COLO668 (cell line): ENCODE measurements around the gene VTI1B.
"Not testable (repeated sequence)": the region's sequence is repeated elsewhere in the genome, so short reads cannot be mapped to it uniquely, and the experiment has no call there.

Experiments used
- DNase-seq: peaks from one replicate; lab custom pipeline; 2025; ENCODE audit not compliant: unreplicated experiment; lab: John Stamatoyannopoulos, UW

Gene VTI1B

GRCh38 chr14:67633451-67634147 is 40.8 kb downstream of the VTI1B start:
- DNase-seq: no peak

- DNase-seq: no peak
Measured at GRCh38 chr14:67630938-67631337, 43.5 kb downstream of the VTI1B start.

DNA sequence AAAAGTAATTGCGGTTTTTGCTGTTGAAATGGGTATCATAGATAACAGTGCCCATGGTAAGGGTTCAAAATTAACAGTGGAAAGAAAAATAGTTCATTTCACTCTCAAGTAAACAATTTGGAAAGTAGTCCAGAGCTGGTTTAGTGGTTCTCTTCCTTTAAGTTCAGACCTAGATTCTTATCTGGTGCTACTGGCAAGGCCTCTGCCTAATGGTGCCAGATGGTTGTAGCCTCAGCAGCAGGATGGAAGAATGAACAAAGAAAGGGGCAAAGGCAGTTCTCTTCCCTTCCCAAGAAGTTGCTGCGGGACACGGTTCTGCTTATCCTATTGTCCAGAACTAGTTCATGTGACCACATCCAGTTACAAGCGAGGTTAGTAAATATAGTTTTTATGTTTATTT is 44.2 kb downstream of the VTI1B start:
- DNase-seq: no peak

- no peak for DNase-seq
Measured at GRCh38 chr14:67627519-67627918, 46.9 kb downstream of the VTI1B start.

DNA sequence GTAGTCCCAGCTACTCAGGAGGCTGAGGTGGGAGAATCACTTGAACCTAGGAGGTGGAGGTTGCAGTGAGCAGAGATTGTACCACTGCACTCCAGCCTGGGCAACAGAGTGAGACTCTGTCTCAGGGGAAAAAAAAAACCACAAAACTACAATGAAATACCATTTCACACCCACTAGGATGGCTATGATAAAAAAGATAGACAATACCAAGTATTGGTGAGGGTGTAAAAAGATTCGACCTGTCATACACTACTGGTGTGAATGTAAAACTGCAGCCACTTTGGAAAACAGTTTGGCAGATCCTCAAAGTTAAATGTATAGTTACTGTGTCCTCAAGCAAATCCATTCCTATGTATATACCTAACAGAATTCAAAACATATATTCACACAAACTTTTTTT is 48.3 kb downstream of the VTI1B start:
- not testable (repeated sequence) for DNase-seq

DNA sequence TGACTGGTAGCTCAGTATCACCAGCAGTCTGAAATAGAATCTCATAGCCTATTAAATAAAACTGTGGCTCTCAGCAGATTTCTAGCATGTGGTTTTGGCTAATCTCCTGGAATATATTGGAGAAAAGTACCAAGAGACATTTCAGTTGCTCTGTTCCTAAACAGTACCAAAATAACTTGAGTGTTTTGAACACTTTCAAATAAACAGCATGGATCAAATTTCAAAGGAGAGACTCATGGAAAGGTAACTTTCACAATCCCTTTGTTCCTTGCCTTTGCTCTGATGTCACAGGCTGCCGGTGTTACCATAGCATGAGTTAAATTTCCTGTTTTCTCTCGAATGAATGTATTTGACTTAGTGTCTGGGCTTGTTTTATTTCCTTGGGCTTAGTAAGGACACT is 51.3 kb downstream of the VTI1B start:
- no peak for DNase-seq

DNA sequence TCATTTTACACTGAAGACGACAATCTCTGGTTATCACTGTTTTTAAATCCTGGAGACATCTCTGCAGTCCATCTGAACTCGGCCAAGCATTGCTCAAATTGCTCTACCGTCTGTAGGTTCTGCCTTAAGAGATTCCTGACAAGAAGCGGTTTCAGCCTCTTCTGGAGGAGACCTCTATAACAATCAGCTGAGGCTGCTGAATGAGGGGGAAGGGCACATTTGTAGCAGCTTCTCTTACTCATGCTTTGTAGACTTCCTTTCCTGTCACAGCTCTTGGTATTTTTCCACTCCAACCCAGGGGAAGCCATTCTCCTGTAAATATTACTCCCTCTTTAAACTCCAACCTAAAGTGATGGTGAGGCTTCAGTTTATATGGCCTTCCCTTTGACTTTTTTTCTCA is 51.8 kb downstream of the VTI1B start:
- peak; percentile 32 for DNase-seq

DNA sequence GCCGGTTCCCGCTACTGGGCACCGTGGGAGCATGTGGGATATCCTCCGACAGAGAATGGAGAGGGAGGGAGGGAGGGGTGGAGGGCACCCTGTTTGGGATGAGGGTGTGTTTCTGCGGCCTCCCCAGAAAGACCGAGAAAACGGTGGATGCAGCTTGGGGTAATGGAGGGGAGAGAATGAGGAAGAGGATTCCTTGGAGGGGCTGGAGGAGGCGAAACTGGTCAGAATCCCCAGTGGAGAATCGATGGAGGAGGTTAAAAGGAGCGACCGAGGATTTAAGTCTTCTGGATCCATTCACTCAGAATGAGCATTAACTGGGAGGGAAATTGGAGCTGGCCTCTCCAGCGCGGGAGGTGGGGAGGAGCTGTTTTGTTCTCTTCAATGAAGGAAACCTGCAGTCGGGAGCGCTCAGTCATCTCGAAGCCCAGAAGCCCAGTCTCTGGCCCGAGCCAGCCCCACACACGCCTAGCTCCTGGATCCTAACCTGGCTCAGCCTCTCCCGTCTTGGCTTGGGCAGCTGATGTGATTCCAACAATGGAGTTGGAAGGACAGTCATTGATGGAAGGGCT is 54.1 kb downstream of the VTI1B start:
- peak; percentile 55 for DNase-seq

- peak; percentile 100 for DNase-seq
Measured at GRCh38 chr14:67619446-67620216, 54.8 kb downstream of the VTI1B start, which contains the start of gene ARG2. Gene ARG2 (plus strand): TSS chr14:67619920. CDS start chr14:67619978, 58 bp downstream.

DNA sequence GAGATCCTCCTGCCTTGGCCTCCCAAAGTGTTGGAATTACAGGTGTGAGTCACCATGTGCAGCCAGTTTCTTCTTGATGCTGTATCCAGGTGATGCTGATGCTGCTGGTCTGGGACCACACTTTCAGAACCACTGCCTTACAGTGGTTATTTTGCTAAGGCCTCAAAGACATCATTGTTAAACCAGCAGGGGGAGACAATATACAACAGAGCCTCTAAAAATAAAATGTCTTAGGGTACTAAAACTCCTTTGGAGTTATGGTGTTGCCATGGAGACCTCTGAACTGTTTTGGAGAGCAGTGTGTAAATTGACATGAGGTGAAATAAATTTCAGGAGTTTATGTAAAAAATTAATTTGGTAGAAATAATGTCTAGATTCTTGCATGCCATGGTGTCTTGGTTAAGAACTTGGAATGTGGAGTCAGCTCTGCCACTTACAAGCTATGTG is 55.8 kb downstream of the VTI1B start:
- peak; percentile 17 for DNase-seq

DNA sequence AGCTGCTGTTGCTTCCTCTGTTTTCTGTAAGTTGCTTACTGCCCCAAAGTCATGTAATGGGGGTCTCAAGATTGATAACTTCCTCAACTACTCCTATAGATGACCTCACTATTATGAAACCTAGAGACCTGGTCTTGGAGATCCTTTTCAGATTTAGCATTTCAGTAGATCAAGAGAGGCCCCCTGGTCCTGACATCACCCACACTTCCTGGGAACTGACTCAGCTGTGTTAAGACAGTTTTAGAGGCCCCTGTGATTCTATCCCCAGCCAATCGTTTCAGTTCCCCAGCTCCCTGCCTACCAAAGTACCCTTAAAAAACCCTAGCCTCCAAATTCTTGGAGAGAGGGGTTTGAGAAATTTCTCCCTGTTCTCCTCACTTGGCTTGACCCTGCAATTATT is 63.9 kb downstream of the VTI1B start:
- DNase-seq: no peak

GRCh38 chr14:67609642-67610310 is 64.7 kb downstream of the VTI1B start:
- DNase-seq: no peak

DNA sequence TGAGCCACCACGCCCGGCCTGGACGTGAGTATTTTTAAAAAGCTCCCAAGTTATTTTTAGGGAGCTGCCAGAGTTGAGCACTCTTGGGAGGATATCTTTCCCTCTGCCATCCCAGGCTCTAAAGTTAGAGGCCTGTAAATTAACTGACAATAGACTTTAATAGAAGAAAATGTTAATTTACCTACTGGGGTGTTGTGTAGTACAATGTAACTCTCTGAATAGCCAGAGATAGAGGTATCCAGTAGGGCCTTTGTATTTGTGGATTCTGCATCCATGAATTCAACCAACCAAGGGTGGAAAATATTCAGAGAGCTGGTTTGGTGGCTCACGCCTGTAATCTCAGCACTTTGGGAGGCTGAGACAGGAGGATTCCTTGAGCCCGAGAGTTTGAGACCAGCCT is 66.8 kb downstream of the VTI1B start:
- DNase-seq: no peak

DNA sequence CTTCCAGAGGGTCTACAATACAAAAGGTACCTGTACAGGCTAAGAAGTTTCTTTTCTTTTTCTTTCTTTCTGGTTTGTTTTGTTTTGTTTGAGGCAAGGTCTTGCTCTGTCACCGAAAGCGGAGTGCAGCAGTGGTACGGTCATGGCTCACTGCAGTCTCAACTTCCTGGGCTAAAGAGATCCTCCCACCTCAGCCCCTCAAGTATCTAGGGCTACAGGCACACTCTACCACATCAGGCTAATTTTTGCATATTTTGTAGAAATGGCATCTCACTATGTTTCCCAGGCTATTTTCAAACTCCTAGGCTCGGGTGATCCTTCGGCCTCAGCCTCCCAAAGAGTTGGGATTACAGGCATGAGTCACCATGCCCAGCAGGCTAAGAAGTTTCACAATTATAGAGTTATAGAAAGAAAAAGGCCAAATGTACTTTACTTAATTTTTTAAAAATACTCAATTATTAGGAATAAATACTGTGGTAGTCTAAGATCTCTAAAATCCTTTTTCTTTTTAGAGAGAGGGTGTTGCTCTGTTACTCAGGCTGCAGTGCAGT is 71.4 kb downstream of the VTI1B start:
- DNase-seq: no peak

DNA sequence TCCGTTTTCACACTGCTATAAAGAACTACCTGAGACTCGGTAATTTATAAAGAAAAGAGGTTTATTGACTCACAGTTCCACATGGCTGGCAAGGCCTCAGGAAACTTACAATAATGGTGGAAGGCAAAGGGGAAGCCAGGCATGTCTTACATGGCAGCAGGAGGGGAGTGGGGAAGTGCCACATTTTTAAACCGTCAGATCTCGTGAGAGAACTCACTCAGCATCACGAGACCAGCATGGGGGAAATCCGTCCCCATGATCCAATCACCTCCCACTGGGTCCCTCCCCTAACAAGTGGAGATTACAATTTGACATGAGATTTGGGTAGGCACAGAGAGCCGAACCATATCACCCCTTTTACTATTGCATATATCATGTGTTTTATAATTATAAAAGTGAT is 72.4 kb downstream of the VTI1B start:
- no peak for DNase-seq

- not testable (repeated sequence) for DNase-seq
Measured at GRCh38 chr14:67600562-67600974, 73.9 kb downstream of the VTI1B start.

DNA sequence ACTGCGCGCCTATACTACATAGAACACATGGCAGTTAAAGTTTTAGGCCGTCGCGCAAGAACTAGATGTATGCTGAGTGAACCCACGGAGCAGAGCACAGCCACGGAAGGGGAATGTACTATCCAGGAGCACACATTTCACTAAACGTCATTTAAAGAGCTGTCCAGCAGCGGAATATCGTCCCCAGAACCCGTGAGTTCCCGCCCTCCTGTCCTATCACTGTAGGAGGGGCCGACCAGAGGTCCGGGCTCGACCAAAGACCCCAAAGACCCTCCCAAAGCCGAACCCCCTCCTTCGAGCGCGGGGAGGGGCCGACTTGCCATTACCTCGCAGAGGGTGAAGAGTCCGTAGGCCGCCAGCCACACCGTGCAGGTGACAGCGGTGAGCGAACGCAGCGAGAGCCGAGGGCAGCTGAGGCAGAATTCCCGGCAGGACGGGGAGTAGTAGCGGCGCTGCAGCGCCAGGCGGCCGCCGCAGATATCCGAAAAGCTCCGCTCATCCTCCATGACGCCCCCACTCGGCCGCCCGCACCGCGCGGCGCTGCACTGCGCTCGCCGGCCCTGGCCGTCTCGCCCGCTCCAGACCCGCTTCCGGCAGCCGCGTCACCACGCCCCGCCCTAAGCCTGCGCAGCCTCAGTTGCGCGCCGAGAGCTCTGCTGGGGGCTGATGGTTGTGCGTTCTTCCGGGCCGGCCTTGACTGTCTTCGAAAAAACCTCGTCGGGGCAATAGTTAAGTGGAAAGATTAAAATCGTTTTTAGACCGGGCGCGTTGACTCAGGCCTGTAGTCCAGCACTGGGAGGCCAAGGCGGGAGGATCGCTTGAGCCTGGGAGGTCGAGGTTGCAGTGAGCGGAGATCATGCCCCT is 74.5 kb downstream of the VTI1B start, which contains the start of gene PIGH:
TSS of gene PIGH (minus strand) at position 571 of the 864 bp plus-strand sequence. CDS start at position 506, 65 bp downstream.
- DNase-seq: peak; percentile 95
